Panc1 (cell line): ENCODE measurements around the gene AKAP13.

Source experiments
- POLR2AphosphoS5 ChIP-seq: IDR thresholded peaks from 2 replicates; pipeline ENCODE4 v1.6.1; 2012; ENCODE audit warnings: mild to moderate bottlenecking, low read depth, low read length, moderate library complexity
- TF ChIP-seq, protein P1 (sequence below): fragments of 450-650 bp; IDR thresholded peaks from 2 replicates; pipeline ENCODE4 v1.5.1; 2017; ENCODE audit warnings: mild to moderate bottlenecking
- TF ChIP-seq, protein P2 (sequence below), 2 experiments: IDR thresholded peaks; 2 replicates each; pipeline ENCODE4 v1.6.1; 2011 to 2012; ENCODE audit warnings: low read depth in 2 of 2, control low read depth in 1 of 2, low read length in 1 of 2, mild to moderate bottlenecking in 1 of 2, moderate library complexity in 1 of 2; ENCODE audit not compliant: insufficient read depth in 1 of 2

DNA sequence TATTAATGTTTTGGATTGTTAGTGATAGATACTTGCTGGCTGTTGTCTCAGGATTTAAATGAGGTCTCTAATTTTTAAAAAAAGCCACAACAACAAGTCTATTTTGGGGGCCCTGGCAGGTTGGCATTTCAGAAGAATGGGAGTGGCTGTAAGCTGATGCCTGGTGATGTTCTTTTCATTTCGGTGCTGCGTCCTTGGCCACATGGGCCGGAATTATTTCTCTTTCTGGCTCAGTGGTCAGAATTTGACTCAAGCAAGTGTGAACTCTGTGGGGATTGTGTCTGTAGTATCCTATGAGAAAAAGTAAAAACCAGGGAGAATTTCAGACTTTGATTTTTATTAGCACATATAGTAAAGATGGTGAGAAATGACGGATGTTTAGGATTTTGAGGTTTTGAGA is 203.0 kb downstream of the AKAP13 start:
- TF ChIP-seq, protein P1, sequence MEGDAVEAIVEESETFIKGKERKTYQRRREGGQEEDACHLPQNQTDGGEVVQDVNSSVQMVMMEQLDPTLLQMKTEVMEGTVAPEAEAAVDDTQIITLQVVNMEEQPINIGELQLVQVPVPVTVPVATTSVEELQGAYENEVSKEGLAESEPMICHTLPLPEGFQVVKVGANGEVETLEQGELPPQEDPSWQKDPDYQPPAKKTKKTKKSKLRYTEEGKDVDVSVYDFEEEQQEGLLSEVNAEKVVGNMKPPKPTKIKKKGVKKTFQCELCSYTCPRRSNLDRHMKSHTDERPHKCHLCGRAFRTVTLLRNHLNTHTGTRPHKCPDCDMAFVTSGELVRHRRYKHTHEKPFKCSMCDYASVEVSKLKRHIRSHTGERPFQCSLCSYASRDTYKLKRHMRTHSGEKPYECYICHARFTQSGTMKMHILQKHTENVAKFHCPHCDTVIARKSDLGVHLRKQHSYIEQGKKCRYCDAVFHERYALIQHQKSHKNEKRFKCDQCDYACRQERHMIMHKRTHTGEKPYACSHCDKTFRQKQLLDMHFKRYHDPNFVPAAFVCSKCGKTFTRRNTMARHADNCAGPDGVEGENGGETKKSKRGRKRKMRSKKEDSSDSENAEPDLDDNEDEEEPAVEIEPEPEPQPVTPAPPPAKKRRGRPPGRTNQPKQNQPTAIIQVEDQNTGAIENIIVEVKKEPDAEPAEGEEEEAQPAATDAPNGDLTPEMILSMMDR, result no peak
- no peak for TF ChIP-seq POLR2AphosphoS5
- TF ChIP-seq, protein P2, sequence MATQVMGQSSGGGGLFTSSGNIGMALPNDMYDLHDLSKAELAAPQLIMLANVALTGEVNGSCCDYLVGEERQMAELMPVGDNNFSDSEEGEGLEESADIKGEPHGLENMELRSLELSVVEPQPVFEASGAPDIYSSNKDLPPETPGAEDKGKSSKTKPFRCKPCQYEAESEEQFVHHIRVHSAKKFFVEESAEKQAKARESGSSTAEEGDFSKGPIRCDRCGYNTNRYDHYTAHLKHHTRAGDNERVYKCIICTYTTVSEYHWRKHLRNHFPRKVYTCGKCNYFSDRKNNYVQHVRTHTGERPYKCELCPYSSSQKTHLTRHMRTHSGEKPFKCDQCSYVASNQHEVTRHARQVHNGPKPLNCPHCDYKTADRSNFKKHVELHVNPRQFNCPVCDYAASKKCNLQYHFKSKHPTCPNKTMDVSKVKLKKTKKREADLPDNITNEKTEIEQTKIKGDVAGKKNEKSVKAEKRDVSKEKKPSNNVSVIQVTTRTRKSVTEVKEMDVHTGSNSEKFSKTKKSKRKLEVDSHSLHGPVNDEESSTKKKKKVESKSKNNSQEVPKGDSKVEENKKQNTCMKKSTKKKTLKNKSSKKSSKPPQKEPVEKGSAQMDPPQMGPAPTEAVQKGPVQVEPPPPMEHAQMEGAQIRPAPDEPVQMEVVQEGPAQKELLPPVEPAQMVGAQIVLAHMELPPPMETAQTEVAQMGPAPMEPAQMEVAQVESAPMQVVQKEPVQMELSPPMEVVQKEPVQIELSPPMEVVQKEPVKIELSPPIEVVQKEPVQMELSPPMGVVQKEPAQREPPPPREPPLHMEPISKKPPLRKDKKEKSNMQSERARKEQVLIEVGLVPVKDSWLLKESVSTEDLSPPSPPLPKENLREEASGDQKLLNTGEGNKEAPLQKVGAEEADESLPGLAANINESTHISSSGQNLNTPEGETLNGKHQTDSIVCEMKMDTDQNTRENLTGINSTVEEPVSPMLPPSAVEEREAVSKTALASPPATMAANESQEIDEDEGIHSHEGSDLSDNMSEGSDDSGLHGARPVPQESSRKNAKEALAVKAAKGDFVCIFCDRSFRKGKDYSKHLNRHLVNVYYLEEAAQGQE (IDR thresholded peaks at IDR 0.05; ENCODE audit: insufficient read depth in 1 of 2, low read depth in 2 of 2, low read length in 1 of 2), result no peak
